Mesendoderm (in vitro differentiated cells): Measurements from ENCODE around the gene SLC39A5.
"Not testable (repeated sequence)": the region's sequence is repeated elsewhere in the genome, so short reads cannot be mapped to it uniquely, and the experiment has no call there.

Experiments
- DNase-seq: peaks from one replicate; pipeline ENCODE4 v3.0.0; 2013
- H2AK5ac ChIP-seq: 2 replicates; pipeline ENCODE4 v1.6.1; 2013; ENCODE audit warnings: low read length, inconsistent platforms
- H2BK120ac ChIP-seq: 2 replicates; pipeline ENCODE4 v1.6.1; 2013; ENCODE audit warnings: low read depth, mild to moderate bottlenecking, low read length, moderate library complexity, mixed read lengths
- H2BK15ac ChIP-seq: replicated peaks from 2 replicates; pipeline ENCODE4 v1.6.1; 2013; ENCODE audit warnings: low read depth, mild to moderate bottlenecking, moderate library complexity
- H2BK5ac ChIP-seq: 2 replicates; pipeline ENCODE4 v1.6.1; 2013; ENCODE audit warnings: low read length, inconsistent platforms
- H3K18ac ChIP-seq: 2 replicates; pipeline ENCODE4 v1.6.1; 2013; ENCODE audit warnings: mild to moderate bottlenecking, low read length, mixed read lengths
- H3K23ac ChIP-seq: one replicate; pipeline ENCODE4 v1.6.1; 2013; ENCODE audit warnings: low read length
- H3K27ac ChIP-seq: 2 replicates; pipeline ENCODE4 v1.5.1; 2013; ENCODE audit warnings: low read depth, mild to moderate bottlenecking, inconsistent platforms, low read length, moderate library complexity
- H3K27me3 ChIP-seq: 2 replicates; pipeline ENCODE4 v1.6.1; 2013; ENCODE audit warnings: low read length, control low read depth, mild to moderate bottlenecking, inconsistent platforms; ENCODE audit not compliant: insufficient read depth, poor library complexity
- H3K36me3 ChIP-seq: 2 replicates; pipeline ENCODE4 v1.6.1; 2013; ENCODE audit warnings: low read length, inconsistent platforms; ENCODE audit not compliant: control insufficient read depth, insufficient read depth
- H3K4ac ChIP-seq: one replicate; pipeline ENCODE4 v1.6.1; 2013; ENCODE audit warnings: low read depth, mild to moderate bottlenecking, low read length, moderate library complexity
- H3K4me1 ChIP-seq: 2 replicates; pipeline ENCODE4 v1.6.1; 2013; ENCODE audit warnings: low read depth, low read length, inconsistent platforms; ENCODE audit not compliant: control insufficient read depth
- H3K4me2 ChIP-seq: 2 replicates; pipeline ENCODE4 v1.6.1; 2013; ENCODE audit warnings: low read length
- H3K4me3 ChIP-seq: 2 replicates; pipeline ENCODE4 v1.5.1; 2013; ENCODE audit warnings: mild to moderate bottlenecking, low read length
- H3K56ac ChIP-seq: one replicate; pipeline ENCODE4 v1.6.1; 2013; ENCODE audit warnings: low read length
- H3K79me1 ChIP-seq: 2 replicates; pipeline ENCODE4 v1.6.1; 2013; ENCODE audit warnings: low read length, inconsistent platforms
- H3K79me2 ChIP-seq: 2 replicates; pipeline ENCODE4 v1.6.1; 2013; ENCODE audit warnings: mild to moderate bottlenecking, low read length; ENCODE audit not compliant: control insufficient read depth, insufficient read depth
- H3K9ac ChIP-seq: 2 replicates; pipeline ENCODE4 v1.6.1; 2013; ENCODE audit warnings: low read length, inconsistent platforms
- H4K5ac ChIP-seq: one replicate; pipeline ENCODE4 v1.6.1; 2013; ENCODE audit warnings: low read length
- H4K8ac ChIP-seq: one replicate; pipeline ENCODE4 v1.6.1; 2013; ENCODE audit warnings: low read depth, mild to moderate bottlenecking, control low read depth, low read length, moderate library complexity
- WGBS: extraction: QIAGEN DNeasy Blood & Tissue Kit; methylation state at CpG from one replicate; pipeline ENCODE4 v1.1.7; 2013; ENCODE audit warnings: low lambda C conversion rate, missing lambda C conversion rate; ENCODE audit not compliant: insufficient coverage; ENCODE audit errors: extremely low coverage; 5-methylcytosine and 5-hydroxymethylcytosine counted together

The SLC39A5 gene

GRCh38 chr12:56189918-56190694 is 39.7 kb upstream of the SLC39A5 start:
- Histone ChIP-seq H3K4ac (peak overlapping the region; percentile 60), H3K27ac (peak overlapping the region; percentile 85), H4K5ac (no peak overlapping the region), H3K79me1 (peaks cover 8% of the 10 kb centered on the region), H3K79me2 (peaks cover 26% of the 10 kb centered on the region), H3K4me2 (peak overlapping the region; percentile 91), H2AK5ac (no peak overlapping the region), H2BK15ac (no peak overlapping the region), H4K8ac (no peak overlapping the region), H2BK120ac (peak overlapping the region; percentile 23), H3K4me3 (peak overlapping the region; percentile 97), H3K36me3 (no peaks in the 10 kb centered on the region), H2BK5ac (peak overlapping the region; percentile 76), H3K4me1 (peaks cover 5% of the 10 kb centered on the region), H3K23ac (no peak overlapping the region), H3K56ac (peak overlapping the region; percentile 97), H3K18ac (peak overlapping the region; percentile 13), H3K9ac (peak overlapping the region; percentile 98), H3K27me3 (no peaks in the 10 kb centered on the region)
- WGBS = no CpG with 5 or more reads among the region's 42 CpGs
- DNase-seq = peak; percentile 95

- Histone ChIP-seq H4K8ac (no peak overlapping the region), H2AK5ac (no peak overlapping the region), H3K9ac (peak overlapping the region; percentile 61), H2BK120ac (no peak overlapping the region), H3K4me1 (peaks cover 5% of the 10 kb centered on the region), H3K36me3 (no peaks in the 10 kb centered on the region), H3K56ac (peak overlapping the region; percentile 15), H3K27me3 (no peaks in the 10 kb centered on the region), H4K5ac (no peak overlapping the region), H3K4me2 (peak overlapping the region; percentile 34), H3K23ac (no peak overlapping the region), H3K18ac (peak overlapping the region; percentile 9), H3K4ac (no peak overlapping the region), H2BK15ac (no peak overlapping the region), H3K79me1 (peaks cover 8% of the 10 kb centered on the region), H3K79me2 (peaks cover 26% of the 10 kb centered on the region), H3K4me3 (no peak overlapping the region), H3K27ac (no peak overlapping the region), H2BK5ac (no peak overlapping the region)
- no CpG with 5 or more reads among the region's 9 CpGs for WGBS
- peak; percentile 54 for DNase-seq
These were observed 39.1 kb upstream of the SLC39A5 start for GRCh38 chr12:56190695-56191155.

- H4K8ac ChIP-seq = no peak overlapping the region
- H3K79me1 ChIP-seq = peaks cover 3% of the 10 kb centered on the region
- no peak overlapping the region for H3K18ac ChIP-seq
- H3K4me2 ChIP-seq = no peak overlapping the region
- H3K36me3 ChIP-seq = no peaks in the 10 kb centered on the region
- H3K23ac ChIP-seq = no peak overlapping the region
- no peak overlapping the region for H3K27ac ChIP-seq
- H3K4me1 ChIP-seq = peaks cover 3% of the 10 kb centered on the region
- DNase-seq = no peak
- no peak overlapping the region for H2AK5ac ChIP-seq
- no peak overlapping the region for H4K5ac ChIP-seq
- H3K4ac ChIP-seq = no peak overlapping the region
- no peaks in the 10 kb centered on the region for H3K27me3 ChIP-seq
- H2BK15ac ChIP-seq = no peak overlapping the region
- no peak overlapping the region for H3K4me3 ChIP-seq
- no peak overlapping the region for H2BK5ac ChIP-seq
- no peak overlapping the region for H3K56ac ChIP-seq
- H2BK120ac ChIP-seq = no peak overlapping the region
- H3K9ac ChIP-seq = no peak overlapping the region
- peaks cover 13% of the 10 kb centered on the region for H3K79me2 ChIP-seq
These were observed 37.3 kb upstream of the SLC39A5 start for GRCh38 chr12:56192582-56192981.

- peak; percentile 88 for DNase-seq
- Histone ChIP-seq H3K18ac (no peak overlapping the region), H3K56ac (peak overlapping the region; percentile 53), H3K23ac (no peak overlapping the region), H3K4me2 (no peak overlapping the region), H3K79me1 (no peaks in the 10 kb centered on the region), H3K27me3 (no peaks in the 10 kb centered on the region), H3K9ac (no peak overlapping the region), H3K4me3 (no peak overlapping the region), H4K8ac (no peak overlapping the region), H3K4me1 (no peaks in the 10 kb centered on the region), H2BK5ac (no peak overlapping the region), H3K4ac (no peak overlapping the region), H3K27ac (no peak overlapping the region), H3K79me2 (peaks cover 8% of the 10 kb centered on the region), H4K5ac (peak overlapping the region; percentile 60), H3K36me3 (no peaks in the 10 kb centered on the region), H2BK120ac (no peak overlapping the region), H2AK5ac (no peak overlapping the region), H2BK15ac (no peak overlapping the region)
- no CpG with 5 or more reads among the region's 1 CpG for WGBS
These were observed 36.7 kb upstream of the SLC39A5 start for GRCh38 chr12:56193025-56193578.

- H3K23ac ChIP-seq, H3K36me3 ChIP-seq, H2BK15ac ChIP-seq, H3K18ac ChIP-seq, H3K27me3 ChIP-seq, H2BK5ac ChIP-seq, H3K9ac ChIP-seq, H3K27ac ChIP-seq, H3K4ac ChIP-seq, H3K4me1 ChIP-seq, H2AK5ac ChIP-seq, H3K79me2 ChIP-seq, H3K79me1 ChIP-seq, H4K5ac ChIP-seq, H4K8ac ChIP-seq, H3K4me2 ChIP-seq, H2BK120ac ChIP-seq, H3K4me3 ChIP-seq: not testable (repeated sequence)
- DNase-seq = peak; percentile 88
- peak overlapping the region; percentile 15 for H3K56ac ChIP-seq
- WGBS = no CpG with 5 or more reads among the region's 11 CpGs
These were observed 32.9 kb upstream of the SLC39A5 start for GRCh38 chr12:56196818-56197550.
